Spleen (tissue), 11 donors: ENCODE results near the gene HS6ST2. TPM values are rescaled to one million over a fixed set of nuclear protein-coding genes. Genes with fewer than 3 reads are reported as not detected.

Experiments used
- DNase-seq: peaks from one replicate; pipeline ENCODE4 v3.0.0-alpha.2; 2020
- H3K27ac ChIP-seq, 8 donors: fragments of 200-600 bp; sonication (generic) in 7 of 8; 1 replicate in 4 of 8; 2 replicates in 4 of 8; pipeline versions ENCODE4 v1.5.0 to v1.8.0; 2016 to 2021; ENCODE audit warnings: inconsistent platforms in 4 of 8, mild to moderate bottlenecking in 4 of 8, moderate library complexity in 1 of 8
- H3K27me3 ChIP-seq, 7 donors: fragments of 200-600 bp; sonication (generic) in 6 of 7; replicated peaks in 1 of 7; 1 replicate in 4 of 7; 2 replicates in 3 of 7; pipeline versions ENCODE4 v1.5.0 to v1.8.0; 2016 to 2021; ENCODE audit warnings: inconsistent platforms in 3 of 7, mild to moderate bottlenecking in 1 of 7
- H3K36me3 ChIP-seq, 6 donors: fragments of 200-600 bp; sonication (generic) in 5 of 6; 1 replicate in 4 of 6; 2 replicates in 2 of 6; pipeline versions ENCODE4 v1.5.0 to v1.8.0; 2016 to 2021; ENCODE audit warnings: inconsistent platforms in 2 of 6
- H3K4me1 ChIP-seq, 6 donors: fragments of 200-600 bp; sonication (generic) in 5 of 6; 1 replicate in 3 of 6; 2 replicates in 3 of 6; pipeline versions ENCODE4 v1.5.0 to v1.8.0; 2016 to 2021; ENCODE audit warnings: inconsistent platforms in 3 of 6
- H3K4me3 ChIP-seq, 8 donors: fragments of 200-600 bp; sonication (generic) in 7 of 8; 1 replicate in 4 of 8; 2 replicates in 4 of 8; pipeline versions ENCODE4 v1.5.0 to v1.8.0; 2016 to 2021; ENCODE audit warnings: inconsistent platforms in 4 of 8, mild to moderate bottlenecking in 4 of 8, moderate library complexity in 2 of 8
- H3K9me3 ChIP-seq, 8 donors: fragments of 200-600 bp; sonication (generic) in 7 of 8; 1 replicate in 4 of 8; 2 replicates in 4 of 8; pipeline versions ENCODE4 v1.5.0 to v1.8.0; 2016 to 2021; ENCODE audit warnings: inconsistent platforms in 4 of 8
- POLR2A ChIP-seq, 3 donors: fragments of 450-650 bp; IDR thresholded peaks; one replicate each; pipeline ENCODE4 v1.5.1; 2017; ENCODE audit warnings: antibody characterized with exemption in 3 of 3, mild to moderate bottlenecking in 1 of 3
- POLR2AphosphoS5 ChIP-seq, 3 donors: sonication (generic); formaldehyde crosslinking; IDR thresholded peaks; one replicate each; pipeline ENCODE4 v1.5.1; 2017; ENCODE audit warnings: antibody characterized with exemption in 3 of 3
- WGBS, 5 donors: extraction: QIAGEN DNeasy Blood & Tissue Kit in 3 of 5; methylation state at CpG; one replicate each; pipeline versions ENCODE4 v1.1.5 to v1.1.7; 2013 to 2018; 5-methylcytosine and 5-hydroxymethylcytosine counted together
- intact Hi-C: fragments of 100-400 bp; cut with DNase I; formaldehyde crosslinking; loops from one replicate; pipeline ENCODE4 v1.15.0; 2023; ENCODE audit warnings: low total_unique reads
- polyA plus RNA-seq, 3 donors: library from polyadenylated mRNA; stranded (reverse); fragments of 200-250 nt; gene quantifications; one replicate each; pipeline ENCODE4 v1.2.1, GENCODE V29; 2013
- total RNA-seq, 7 donors: library from RNA; depleted of rRNA in 3 of 7; stranded (reverse); fragments of >200 nt in 3 of 7; fragmentation: NEBNext Ultra II Directional in 4 of 7; extraction: Animal tissue kit (Norgen Biotek cat#: 25700) in 4 of 7; gene quantifications; one replicate each; pipeline versions ENCODE4 v1.1.0 to v1.2.1, GENCODE V29; 2016 to 2021
- TF ChIP-seq, protein P1 (sequence below), 11 experiments: fragments of 200-600 bp in 7 of 11; fragments of 450-650 bp in 4 of 11; sonication (generic) in 4 of 11; IDR thresholded peaks in 8 of 11; conservative IDR thresholded peaks in 3 of 11; 1 replicate in 7 of 11; 2 replicates in 4 of 11; pipeline versions ENCODE4 v1.4.0 to v1.8.0; 2016 to 2021; ENCODE audit warnings: antibody characterized with exemption in 11 of 11, inconsistent platforms in 4 of 11, mild to moderate bottlenecking in 1 of 11
- donor health status: healthy with polysubstance abuse.
- donor health status: DM: no; HTN: no; CAD: no; lungs with moderate emphysema.
- donor health status: DM: no; HTN: no; CAD: no.
- donor health status: Bipolar disorder and iron deficiency.
- donor health status: healthy.
- donor health status: DM: no; HTN: no; CAD: no.
- donor health status: DM: yes; HTN: yes; CAD: no.

Gene HS6ST2
- total and polyA plus RNA-seq, 10 donors, result 0.02 to 0.20 (median 0.09) TPM; not detected in 7

DNA sequence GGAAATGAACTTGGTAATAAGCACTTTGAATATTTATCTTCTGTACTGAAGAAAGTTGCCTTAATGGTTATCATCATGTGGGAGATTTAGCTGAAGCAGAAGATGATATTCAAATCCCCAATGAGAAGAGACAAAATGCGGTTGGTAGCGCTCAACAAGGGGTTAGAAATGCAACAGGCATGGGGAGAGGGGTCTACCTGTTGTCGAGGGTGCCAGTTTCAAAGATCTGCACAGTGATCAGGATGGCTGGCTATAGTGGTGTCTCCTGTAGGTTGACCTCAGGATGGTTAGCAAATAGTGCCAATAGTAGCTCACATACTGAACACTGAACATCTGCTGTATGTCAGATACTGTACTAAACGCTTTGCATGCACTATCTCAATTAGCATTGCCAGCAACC lies 7.0 kb upstream of the HS6ST2 start:
- DNase-seq, result no peak
- no peaks in the 10 kb centered on the region for H3K9me3 ChIP-seq
- peaks cover 0 to 6% (median 0%) of the 10 kb centered on the region in 7 donors for H3K27me3 ChIP-seq
- TF ChIP-seq, protein P1, sequence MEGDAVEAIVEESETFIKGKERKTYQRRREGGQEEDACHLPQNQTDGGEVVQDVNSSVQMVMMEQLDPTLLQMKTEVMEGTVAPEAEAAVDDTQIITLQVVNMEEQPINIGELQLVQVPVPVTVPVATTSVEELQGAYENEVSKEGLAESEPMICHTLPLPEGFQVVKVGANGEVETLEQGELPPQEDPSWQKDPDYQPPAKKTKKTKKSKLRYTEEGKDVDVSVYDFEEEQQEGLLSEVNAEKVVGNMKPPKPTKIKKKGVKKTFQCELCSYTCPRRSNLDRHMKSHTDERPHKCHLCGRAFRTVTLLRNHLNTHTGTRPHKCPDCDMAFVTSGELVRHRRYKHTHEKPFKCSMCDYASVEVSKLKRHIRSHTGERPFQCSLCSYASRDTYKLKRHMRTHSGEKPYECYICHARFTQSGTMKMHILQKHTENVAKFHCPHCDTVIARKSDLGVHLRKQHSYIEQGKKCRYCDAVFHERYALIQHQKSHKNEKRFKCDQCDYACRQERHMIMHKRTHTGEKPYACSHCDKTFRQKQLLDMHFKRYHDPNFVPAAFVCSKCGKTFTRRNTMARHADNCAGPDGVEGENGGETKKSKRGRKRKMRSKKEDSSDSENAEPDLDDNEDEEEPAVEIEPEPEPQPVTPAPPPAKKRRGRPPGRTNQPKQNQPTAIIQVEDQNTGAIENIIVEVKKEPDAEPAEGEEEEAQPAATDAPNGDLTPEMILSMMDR (IDR thresholded peaks at IDR 0.05 in 8 of 11, conservative IDR thresholded peaks at IDR 0.05 in 3 of 11), result no peak
- TF ChIP-seq POLR2AphosphoS5 (IDR thresholded peaks at IDR 0.05) (no peak), POLR2A (IDR thresholded peaks at IDR 0.05) (no peak)
- intact Hi-C loops, result no loop called here
- no peaks in the 10 kb centered on the region for H3K4me1 ChIP-seq
- H3K36me3 ChIP-seq, result no peaks in the 10 kb centered on the region
- H3K4me3 ChIP-seq, result no peak overlapping the region
- H3K27ac ChIP-seq, result no peak overlapping the region
- WGBS, 5 donors, result 75 to 97% (median 81%) methylated on average over 4 of the region's 4 CpGs

DNA sequence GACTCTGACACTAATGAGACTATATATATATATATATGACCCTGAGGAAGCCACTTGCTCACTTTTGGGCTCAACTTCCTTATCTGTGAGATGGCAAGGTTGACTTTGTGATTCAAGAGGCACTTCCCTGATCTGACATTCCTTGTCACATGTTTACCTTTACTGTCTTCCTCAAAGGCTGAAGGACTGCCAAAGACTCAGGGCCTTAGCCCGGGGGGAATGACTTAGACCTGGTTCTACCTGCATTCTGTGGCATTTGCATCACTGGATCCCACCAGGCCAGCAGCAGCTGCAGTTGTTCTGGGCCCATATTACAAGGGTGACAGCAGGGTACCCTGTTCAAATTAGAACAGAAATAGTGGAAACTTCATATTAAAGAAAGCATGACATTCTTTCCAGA lies 3.1 kb upstream of the HS6ST2 start:
- Histone ChIP-seq H3K4me3 (no peak overlapping the region), H3K27ac (no peak overlapping the region), H3K4me1 (peaks cover 0 to 24% (median 15%) of the 10 kb centered on the region in 6 donors), H3K9me3 (no peaks in the 10 kb centered on the region), H3K36me3 (no peaks in the 10 kb centered on the region), H3K27me3 (peaks cover 0 to 43% (median 35%) of the 10 kb centered on the region in 7 donors)
- intact Hi-C loops, result no loop called here
- TF ChIP-seq POLR2A (IDR thresholded peaks at IDR 0.05) (no peak), POLR2AphosphoS5 (IDR thresholded peaks at IDR 0.05) (no peak)
- TF ChIP-seq, protein P1 (IDR thresholded peaks at IDR 0.05 in 8 of 11, conservative IDR thresholded peaks at IDR 0.05 in 3 of 11), result no peak
- WGBS, 5 donors, result 64 to 90% (median 71%) methylated on average over 1 of the region's 1 CpG
- no peak for DNase-seq

DNA sequence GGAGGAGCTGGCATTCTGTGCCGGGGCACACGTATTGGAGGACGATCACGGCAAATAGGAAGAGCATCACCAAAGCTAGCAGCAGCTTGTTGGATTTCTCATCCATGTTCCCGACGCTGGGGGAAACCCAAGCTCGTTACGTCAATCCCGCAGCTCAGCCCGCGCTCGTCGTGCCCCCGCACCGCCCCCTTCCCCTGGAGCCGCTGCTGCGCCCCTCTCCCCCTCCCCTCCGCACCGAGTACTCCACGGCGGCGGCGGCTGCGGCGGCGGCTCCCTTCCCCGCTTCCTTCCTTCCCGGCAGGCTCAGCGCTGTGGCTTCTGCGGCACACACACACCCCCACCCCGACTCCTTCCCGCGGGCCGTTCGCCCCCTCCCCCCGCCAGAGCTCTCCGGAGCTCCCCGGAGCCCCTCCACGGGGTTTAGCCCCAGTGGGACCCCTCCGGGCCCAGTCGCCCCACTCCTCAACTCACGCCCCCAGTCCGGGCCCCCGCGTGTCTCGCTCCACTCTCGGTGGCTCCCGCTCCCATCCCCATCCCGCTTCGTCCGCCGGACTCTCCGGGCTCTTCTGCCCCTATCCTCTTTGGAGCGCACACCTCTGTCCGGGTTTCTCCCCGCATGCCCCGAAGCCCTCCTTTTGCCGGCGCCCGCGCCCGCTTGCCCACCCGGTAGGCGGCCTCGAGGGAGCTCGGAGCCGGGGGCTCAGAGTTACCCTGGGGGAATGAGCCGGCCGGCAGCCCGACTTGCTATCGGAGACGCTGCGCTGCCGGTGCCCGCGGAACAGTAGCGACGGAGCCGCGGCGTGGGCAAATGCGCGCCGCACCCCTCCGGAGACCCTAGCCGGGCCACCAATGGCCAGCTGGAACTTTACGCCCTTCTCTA lies 978 bp downstream of the HS6ST2 start:
- Histone ChIP-seq H3K4me3 (peak overlapping the region in 6 of 8 donors; percentile 21 to 64 (median 26)), H3K27ac (no peak overlapping the region), H3K4me1 (peaks cover 0 to 28% (median 17%) of the 10 kb centered on the region in 6 donors), H3K27me3 (peaks cover 0 to 57% (median 41%) of the 10 kb centered on the region in 7 donors), H3K36me3 (no peaks in the 10 kb centered on the region), H3K9me3 (no peaks in the 10 kb centered on the region)
- peak; percentile 66 for DNase-seq
- intact Hi-C loops, result no loop called here
- no peak for TF ChIP-seq POLR2A (IDR thresholded peaks at IDR 0.05)
- TF ChIP-seq POLR2AphosphoS5 (IDR thresholded peaks at IDR 0.05), result no peak
- TF ChIP-seq, protein P1 (IDR thresholded peaks at IDR 0.05 in 8 of 11, conservative IDR thresholded peaks at IDR 0.05 in 3 of 11), result no peak
- 2 to 53% (median 4%) methylated on average over 17 to 87 of the region's 87 CpGs for WGBS, 5 donors
